H9 (cell line): ENCODE data around the gene ALOX12B. TPM values are rescaled to one million over a fixed set of nuclear protein-coding genes. Genes with fewer than 3 reads are reported as not detected.

Experiments used
- DNase-seq: peaks from one replicate; pipeline ENCODE4 v3.0.0-alpha.2; 2017
- H2AFZ ChIP-seq: one replicate; pipeline ENCODE4 v1.6.1; 2013; ENCODE audit warnings: mild to moderate bottlenecking, low read length, control low read depth, moderate library complexity
- H2AK5ac ChIP-seq: 2 replicates; pipeline ENCODE4 v1.6.1; 2013; ENCODE audit warnings: low read length, control low read depth, mixed read lengths; ENCODE audit not compliant: insufficient read length
- H2BK120ac ChIP-seq: one replicate; pipeline ENCODE4 v1.6.1; 2013; ENCODE audit warnings: low read depth, mild to moderate bottlenecking, low read length, control low read depth, inconsistent platforms; ENCODE audit not compliant: poor library complexity, severe bottlenecking
- H2BK12ac ChIP-seq: 2 replicates; pipeline ENCODE4 v1.6.1; 2013; ENCODE audit warnings: low read length, control low read depth, mixed read lengths, low read depth; ENCODE audit not compliant: insufficient read length
- H2BK15ac ChIP-seq: 2 replicates; pipeline ENCODE4 v1.6.1; 2013; ENCODE audit warnings: low read depth, low read length, control low read depth
- H2BK20ac ChIP-seq: one replicate; pipeline ENCODE4 v1.6.1; 2013; ENCODE audit warnings: low read depth, mild to moderate bottlenecking, low read length, control low read depth, inconsistent platforms; ENCODE audit not compliant: poor library complexity, severe bottlenecking
- H2BK5ac ChIP-seq: 2 replicates; pipeline ENCODE4 v1.6.1; 2013; ENCODE audit warnings: low read length, control low read depth, mixed read lengths; ENCODE audit not compliant: insufficient read length
- H3K14ac ChIP-seq: 2 replicates; pipeline ENCODE4 v1.6.1; 2013; ENCODE audit warnings: low read length, control low read depth; ENCODE audit not compliant: insufficient read depth
- H3K18ac ChIP-seq: 2 replicates; pipeline ENCODE4 v1.6.1; 2013; ENCODE audit warnings: low read depth, mild to moderate bottlenecking, mixed read lengths, low read length, control low read depth; ENCODE audit not compliant: insufficient read length
- H3K23ac ChIP-seq: 2 replicates; pipeline ENCODE4 v1.6.1; 2013; ENCODE audit warnings: low read length, control low read depth, mixed read lengths, low read depth; ENCODE audit not compliant: insufficient read length
- H3K23me2 ChIP-seq: 2 replicates; pipeline ENCODE4 v1.6.1; 2013; ENCODE audit warnings: low read depth, mild to moderate bottlenecking, mixed read lengths, low read length, control low read depth; ENCODE audit not compliant: insufficient read length, poor library complexity, severe bottlenecking
- H3K27ac ChIP-seq: 2 replicates; pipeline ENCODE4 v1.5.1; 2013; ENCODE audit warnings: low read length, control low read depth, mixed read lengths, low read depth; ENCODE audit not compliant: insufficient read length
- H3K27me3 ChIP-seq: 2 replicates; pipeline ENCODE4 v1.6.1; 2013; ENCODE audit warnings: low read length, control low read depth, inconsistent platforms; ENCODE audit not compliant: insufficient read depth
- H3K4ac ChIP-seq: 2 replicates; pipeline ENCODE4 v1.6.1; 2013; ENCODE audit warnings: low read depth, mild to moderate bottlenecking, control low read depth, inconsistent platforms, low read length, moderate library complexity
- H3K4me1 ChIP-seq: 2 replicates; pipeline ENCODE4 v1.6.1; 2013; ENCODE audit warnings: low read length, control low read depth, inconsistent platforms; ENCODE audit not compliant: insufficient read depth
- H3K4me2 ChIP-seq: 2 replicates; pipeline ENCODE4 v1.6.1; 2013; ENCODE audit warnings: low read length, control low read depth, mixed read lengths; ENCODE audit not compliant: insufficient read length, insufficient read depth
- H3K56ac ChIP-seq: 2 replicates; pipeline ENCODE4 v1.6.1; 2013; ENCODE audit warnings: low read depth, mild to moderate bottlenecking, mixed read lengths, low read length, control low read depth; ENCODE audit not compliant: insufficient read length
- H3K79me1 ChIP-seq: 2 replicates; pipeline ENCODE4 v1.6.1; 2013; ENCODE audit warnings: low read depth, mild to moderate bottlenecking, moderate library complexity, low read length, control low read depth, inconsistent platforms; ENCODE audit not compliant: insufficient read depth, poor library complexity, severe bottlenecking
- H3K79me2 ChIP-seq: 2 replicates; pipeline ENCODE4 v1.6.1; 2013; ENCODE audit warnings: low read length, control low read depth, inconsistent platforms; ENCODE audit not compliant: insufficient read depth
- H3K9ac ChIP-seq: 2 replicates; pipeline ENCODE4 v1.6.1; 2013; ENCODE audit warnings: low read length, control low read depth, mixed read lengths; ENCODE audit not compliant: insufficient read length; ENCODE audit errors: extremely low read depth
- H3K9me3 ChIP-seq: one replicate; pipeline ENCODE4 v1.6.1; 2013; ENCODE audit warnings: low read depth, low read length, inconsistent platforms; ENCODE audit not compliant: control insufficient read depth
- H3T11ph ChIP-seq: one replicate; pipeline ENCODE4 v1.6.1; 2013; ENCODE audit warnings: mild to moderate bottlenecking, low read length, control low read depth, inconsistent platforms
- H4K20me1 ChIP-seq: one replicate; pipeline ENCODE4 v1.6.1; 2013; ENCODE audit not compliant: control insufficient read depth, insufficient read length, insufficient read depth
- H4K5ac ChIP-seq: 2 replicates; pipeline ENCODE4 v1.6.1; 2013; ENCODE audit warnings: low read depth, mild to moderate bottlenecking, mixed read lengths, low read length, control low read depth; ENCODE audit not compliant: insufficient read length
- H4K8ac ChIP-seq: replicated peaks from 2 replicates; pipeline ENCODE4 v1.6.1; 2013; ENCODE audit warnings: low read length, control low read depth, mixed read lengths, low read depth; ENCODE audit not compliant: insufficient read length
- H4K91ac ChIP-seq: 2 replicates; pipeline ENCODE4 v1.6.1; 2013; ENCODE audit warnings: low read depth, mild to moderate bottlenecking, moderate library complexity, mixed read lengths, low read length, control low read depth; ENCODE audit not compliant: insufficient read length
- H3K27ac Mint-ChIP-seq, 3 experiments: 2 replicates in 2 of 3; 3 replicates in 1 of 3; pipeline ENCODE4 v1.8.0; 2020 to 2021; ENCODE audit warnings: mixed read lengths in 3 of 3, mild to moderate bottlenecking in 1 of 3, moderate library complexity in 1 of 3
- H3K27me3 Mint-ChIP-seq: 2 replicates; pipeline ENCODE4 v1.8.0; 2021; ENCODE audit warnings: low read depth, mild to moderate bottlenecking, moderate library complexity, mixed read lengths
- H3K36me3 Mint-ChIP-seq, 3 experiments: 2 replicates in 2 of 3; 3 replicates in 1 of 3; pipeline ENCODE4 v1.8.0; 2020 to 2021; ENCODE audit warnings: low read depth in 3 of 3, mixed read lengths in 3 of 3; ENCODE audit not compliant: insufficient read depth in 1 of 3
- H3K4me1 Mint-ChIP-seq, 2 experiments: 2 replicates each; pipeline ENCODE4 v1.8.0; 2020; ENCODE audit warnings: mixed read lengths in 2 of 2
- H3K4me3 Mint-ChIP-seq, 2 experiments: 2 replicates in 1 of 2; 3 replicates in 1 of 2; pipeline ENCODE4 v1.8.0; 2020 to 2021; ENCODE audit warnings: mild to moderate bottlenecking in 2 of 2, mixed read lengths in 2 of 2, moderate library complexity in 1 of 2
- H3K9me3 Mint-ChIP-seq, 2 experiments: 2 replicates in 1 of 2; 3 replicates in 1 of 2; pipeline ENCODE4 v1.8.0; 2020; ENCODE audit warnings: mild to moderate bottlenecking in 2 of 2, mixed read lengths in 2 of 2, moderate library complexity in 1 of 2
- WGBS: extraction: QIAGEN DNeasy Blood & Tissue Kit; methylation state at CpG from one replicate; pipeline ENCODE4 v1.1.7; 2013; ENCODE audit warnings: missing lambda C conversion rate, low lambda C conversion rate, mixed read lengths; ENCODE audit not compliant: insufficient read length; ENCODE audit errors: extremely low coverage; 5-methylcytosine and 5-hydroxymethylcytosine counted together
- total RNA-seq: library from RNA; stranded (reverse); gene quantifications from 2 replicates; pipeline ENCODE4 v1.2.1, GENCODE V29; 2021
- TF ChIP-seq, protein P1 (sequence below): fragments of 200-600 bp; sonication (generic); conservative IDR thresholded peaks from 3 replicates; pipeline ENCODE4 v1.8.0; 2021; ENCODE audit warnings: antibody characterized with exemption, mild to moderate bottlenecking

ALOX12B gene
- total RNA-seq, 1 experiment from 2014 or later: 1.2 TPM

DNA sequence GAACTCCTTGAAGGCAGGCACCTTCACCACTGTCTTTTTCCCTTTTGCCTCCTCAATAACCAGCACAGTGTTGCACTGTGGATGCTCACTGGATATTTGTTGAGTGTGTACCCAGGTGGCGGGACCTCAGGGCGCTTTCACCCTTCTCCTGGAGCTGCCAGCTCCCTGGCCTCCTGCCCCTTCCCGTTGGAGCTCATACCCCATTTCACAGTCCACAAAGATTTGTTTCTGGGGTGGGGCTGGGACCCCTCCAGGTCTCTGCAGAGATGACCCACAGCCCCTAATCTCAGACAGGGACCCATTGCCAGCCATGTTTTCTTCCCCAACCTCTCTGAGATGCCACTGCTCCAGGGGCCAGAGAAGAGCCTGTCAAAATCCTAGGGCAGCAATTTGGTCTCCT is 12.4 kb downstream of the ALOX12B start:
- WGBS: no CpG with 5 or more reads among the region's 3 CpGs
- peaks cover 91% of the 10 kb centered on the region for H3K27me3 Mint-ChIP-seq

More for the DNA sequence above, 12.4 kb downstream of the ALOX12B start:
- Histone ChIP-seq H3K79me2 (no peaks in the 10 kb centered on the region), H3K18ac (no peak overlapping the region), H2BK15ac (no peak overlapping the region), H3K4me2 (no peak overlapping the region), H3K23ac (no peak overlapping the region), H2BK12ac (no peak overlapping the region), H2AFZ (no peak overlapping the region), H3K27ac (no peak overlapping the region), H3K23me2 (peaks cover 22% of the 10 kb centered on the region), H3K79me1 (no peaks in the 10 kb centered on the region), H3K14ac (no peak overlapping the region), H3K27me3 (peaks cover 46% of the 10 kb centered on the region), H2BK120ac (no peak overlapping the region), H4K8ac (no peak overlapping the region), H4K20me1 (no peaks in the 10 kb centered on the region), H2BK5ac (no peak overlapping the region), H3K9me3 (no peaks in the 10 kb centered on the region), H3K4me1 (no peaks in the 10 kb centered on the region), H3K9ac (no peak overlapping the region), H2AK5ac (no peak overlapping the region), H3K4ac (no peak overlapping the region), H4K91ac (no peak overlapping the region), H3T11ph (no peak overlapping the region), H4K5ac (no peak overlapping the region), H3K56ac (no peak overlapping the region), H2BK20ac (no peak overlapping the region)
- Mint-ChIP-seq H3K4me3 (peak overlapping the region in 1 of 2 experiments; percentile 87; a peak in 1 of 5 replicates), H3K36me3 (peaks cover 0 to 2% (median 0%) of the 10 kb centered on the region in 3 experiments; a peak in 2 of 7 replicates), H3K4me1 (peaks cover 24 to 28% of the 10 kb centered on the region in 2 experiments), H3K9me3 (peaks cover 7 to 9% of the 10 kb centered on the region in 2 experiments; a peak in 4 of 5 replicates), H3K27ac (no peak overlapping the region)
- DNase-seq: no peak
- TF ChIP-seq, protein P1, sequence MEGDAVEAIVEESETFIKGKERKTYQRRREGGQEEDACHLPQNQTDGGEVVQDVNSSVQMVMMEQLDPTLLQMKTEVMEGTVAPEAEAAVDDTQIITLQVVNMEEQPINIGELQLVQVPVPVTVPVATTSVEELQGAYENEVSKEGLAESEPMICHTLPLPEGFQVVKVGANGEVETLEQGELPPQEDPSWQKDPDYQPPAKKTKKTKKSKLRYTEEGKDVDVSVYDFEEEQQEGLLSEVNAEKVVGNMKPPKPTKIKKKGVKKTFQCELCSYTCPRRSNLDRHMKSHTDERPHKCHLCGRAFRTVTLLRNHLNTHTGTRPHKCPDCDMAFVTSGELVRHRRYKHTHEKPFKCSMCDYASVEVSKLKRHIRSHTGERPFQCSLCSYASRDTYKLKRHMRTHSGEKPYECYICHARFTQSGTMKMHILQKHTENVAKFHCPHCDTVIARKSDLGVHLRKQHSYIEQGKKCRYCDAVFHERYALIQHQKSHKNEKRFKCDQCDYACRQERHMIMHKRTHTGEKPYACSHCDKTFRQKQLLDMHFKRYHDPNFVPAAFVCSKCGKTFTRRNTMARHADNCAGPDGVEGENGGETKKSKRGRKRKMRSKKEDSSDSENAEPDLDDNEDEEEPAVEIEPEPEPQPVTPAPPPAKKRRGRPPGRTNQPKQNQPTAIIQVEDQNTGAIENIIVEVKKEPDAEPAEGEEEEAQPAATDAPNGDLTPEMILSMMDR: no peak
